PC-3 (cell line): ENCODE data around the gene CACNA1C.

Experiments
- CTCF ChIP-seq: fragments of 300-600 bp; sonication (generic); conservative IDR thresholded peaks from 2 replicates; pipeline ENCODE4 v1.5.1; 2017; ENCODE audit warnings: antibody characterized with exemption, low read depth, mild to moderate bottlenecking, low read length
- EZH2 ChIP-seq: fragments of 300-600 bp; sonication (generic); IDR thresholded peaks from one replicate; pipeline ENCODE4 v1.6.1; 2017; ENCODE audit warnings: antibody characterized with exemption, mild to moderate bottlenecking, low read length; ENCODE audit not compliant: unreplicated experiment

GRCh38 chr12:2650261-2651067, 597.7 kb downstream of the CACNA1C start:
- TF ChIP-seq CTCF (no peak), EZH2 (no peak)
